Measurements from ENCODE around the gene CCDC69.

- TF ChIP-seq CTCF (IDR thresholded peaks at IDR 0.05; ENCODE audit: low read length), result no peak
- TF ChIP-seq EZH2 (IDR thresholded peaks at IDR 0.05; ENCODE audit: borderline replicate concordance, low read length), result no peak
These were observed 41.9 kb downstream of the CCDC69 start for GRCh38 chr5:151181818-151182523.

Measured in OCI-LY1 (cell line).